Ovary (tissue), 3 donors: ENCODE data around the gene TMA7.

Source experiments
- CTCF ChIP-seq, 3 donors: fragments of 450-650 bp in 2 of 3; fragments of 200-600 bp in 1 of 3; IDR thresholded peaks; one replicate each; pipeline versions ENCODE4 v1.5.1 to v1.8.0; 2016 to 2022; ENCODE audit warnings: antibody characterized with exemption in 3 of 3, mild to moderate bottlenecking in 1 of 3
- EP300 ChIP-seq: sonication (generic); formaldehyde crosslinking; IDR thresholded peaks from one replicate; pipeline ENCODE4 v1.6.1; 2017; ENCODE audit warnings: antibody characterized with exemption
- POLR2A ChIP-seq: fragments of 450-650 bp; IDR thresholded peaks from one replicate; pipeline ENCODE4 v1.6.1; 2017; ENCODE audit warnings: antibody characterized with exemption, mild to moderate bottlenecking, moderate library complexity
- donor health status: DM: no; HTN: no; CAD: no.

- no peak for TF ChIP-seq CTCF (IDR thresholded peaks at IDR 0.05)
- no peak for TF ChIP-seq POLR2A
- no peak for TF ChIP-seq EP300
Measured at GRCh38 chr3:48456456-48456855, 16.4 kb downstream of the TMA7 start.
